Type B pancreatic cell (in vitro differentiated cells): Measurements from ENCODE around the gene NAA20. TPM values are rescaled to one million over a fixed set of nuclear protein-coding genes. Genes with fewer than 3 reads are reported as not detected.
A peak's percentile ranks its signal among the peaks of the same experiment; 100 is the strongest.

Source experiments
- DNase-seq: peaks from one replicate; pipeline ENCODE4 v3.0.0; 2021; ENCODE audit warnings: mixed read lengths; ENCODE audit not compliant: unreplicated experiment; ENCODE audit errors: extremely low spot score
- H3K27ac Mint-ChIP-seq: 2 replicates; pipeline ENCODE4 v1.8.0; 2021; ENCODE audit warnings: mild to moderate bottlenecking, mixed read lengths
- H3K27me3 Mint-ChIP-seq: 2 replicates; pipeline ENCODE4 v1.8.0; 2021; ENCODE audit warnings: mixed read lengths
- H3K36me3 Mint-ChIP-seq: 2 replicates; pipeline ENCODE4 v1.8.0; 2021; ENCODE audit warnings: mixed read lengths
- H3K4me1 Mint-ChIP-seq: one replicate; pipeline ENCODE4 v1.8.0; 2021; ENCODE audit warnings: mixed read lengths; ENCODE audit not compliant: unreplicated experiment
- H3K4me3 Mint-ChIP-seq: 2 replicates; pipeline ENCODE4 v1.8.0; 2021; ENCODE audit warnings: mild to moderate bottlenecking, mixed read lengths
- H3K9me3 Mint-ChIP-seq: 2 replicates; pipeline ENCODE4 v1.8.0; 2021; ENCODE audit warnings: mixed read lengths
- CTCF ChIP-seq: fragments of 200-600 bp; sonication (generic); conservative IDR thresholded peaks from 2 replicates; pipeline ENCODE4 v1.5.0; 2021; ENCODE audit warnings: antibody characterized with exemption, mild to moderate bottlenecking
- total RNA-seq: library from RNA; stranded (reverse); gene quantifications from 2 replicates; pipeline ENCODE4 v1.2.1, GENCODE V29; 2021; ENCODE audit warnings: low replicate concordance

The NAA20 gene
- total RNA-seq, 1 donor from 2014 or later = 63.5 TPM

- DNase-seq = no peak
- no peak overlapping the region for H3K27ac Mint-ChIP-seq
- no peaks in the 10 kb centered on the region for H3K9me3 Mint-ChIP-seq
- H3K4me1 Mint-ChIP-seq = peaks cover 34% of the 10 kb centered on the region
- TF ChIP-seq CTCF = no peak
- no peaks in the 10 kb centered on the region for H3K27me3 Mint-ChIP-seq
- no peak overlapping the region for H3K4me3 Mint-ChIP-seq
- H3K36me3 Mint-ChIP-seq = peaks cover 25% of the 10 kb centered on the region
These were observed 47.5 kb upstream of the NAA20 start for GRCh38 chr20:19969507-19970255.

GRCh38 chr20:19970256-19970765, 46.9 kb upstream of the NAA20 start:
- H3K27ac Mint-ChIP-seq = no peak overlapping the region
- no peak for TF ChIP-seq CTCF
- peaks cover 29% of the 10 kb centered on the region for H3K4me1 Mint-ChIP-seq
- peaks cover 19% of the 10 kb centered on the region for H3K36me3 Mint-ChIP-seq
- H3K27me3 Mint-ChIP-seq = no peaks in the 10 kb centered on the region
- DNase-seq = no peak
- no peaks in the 10 kb centered on the region for H3K9me3 Mint-ChIP-seq
- H3K4me3 Mint-ChIP-seq = no peak overlapping the region

GRCh38 chr20:19971116-19971515, 46.0 kb upstream of the NAA20 start:
- H3K27ac Mint-ChIP-seq = no peak overlapping the region
- no peaks in the 10 kb centered on the region for H3K27me3 Mint-ChIP-seq
- no peak overlapping the region for H3K4me3 Mint-ChIP-seq
- TF ChIP-seq CTCF = no peak
- peaks cover 23% of the 10 kb centered on the region for H3K36me3 Mint-ChIP-seq
- no peaks in the 10 kb centered on the region for H3K9me3 Mint-ChIP-seq
- peaks cover 34% of the 10 kb centered on the region for H3K4me1 Mint-ChIP-seq
- DNase-seq = no peak

GRCh38 chr20:19973961-19974629, 43.1 kb upstream of the NAA20 start:
- H3K27me3 Mint-ChIP-seq = no peaks in the 10 kb centered on the region
- H3K4me1 Mint-ChIP-seq = peaks cover 43% of the 10 kb centered on the region
- H3K27ac Mint-ChIP-seq = peak overlapping the region; percentile 86
- peaks cover 35% of the 10 kb centered on the region for H3K36me3 Mint-ChIP-seq
- DNase-seq = no peak
- TF ChIP-seq CTCF = no peak
- H3K4me3 Mint-ChIP-seq = peak overlapping the region; percentile 60
- no peaks in the 10 kb centered on the region for H3K9me3 Mint-ChIP-seq

- Mint-ChIP-seq H3K4me3 (peak overlapping the region; percentile 60), H3K9me3 (no peaks in the 10 kb centered on the region), H3K4me1 (peaks cover 42% of the 10 kb centered on the region), H3K36me3 (peaks cover 34% of the 10 kb centered on the region), H3K27ac (peak overlapping the region; percentile 86), H3K27me3 (no peaks in the 10 kb centered on the region)
- no peak for DNase-seq
- no peak for TF ChIP-seq CTCF
These were observed 42.3 kb upstream of the NAA20 start for GRCh38 chr20:19974630-19975435.
